HG03097 (cell line): Measurements from ENCODE around the gene ACSBG1.
"Not testable (repeated sequence)": the region's sequence is repeated elsewhere in the genome, so short reads cannot be mapped to it uniquely, and the experiment has no call there.

Source experiments
- ATAC-seq: cut with Tn5 transposase; IDR thresholded peaks from one replicate; pipeline ENCODE4 v1.9.1; 2021; ENCODE audit not compliant: unreplicated experiment, low FRiP score

Gene ACSBG1

DNA sequence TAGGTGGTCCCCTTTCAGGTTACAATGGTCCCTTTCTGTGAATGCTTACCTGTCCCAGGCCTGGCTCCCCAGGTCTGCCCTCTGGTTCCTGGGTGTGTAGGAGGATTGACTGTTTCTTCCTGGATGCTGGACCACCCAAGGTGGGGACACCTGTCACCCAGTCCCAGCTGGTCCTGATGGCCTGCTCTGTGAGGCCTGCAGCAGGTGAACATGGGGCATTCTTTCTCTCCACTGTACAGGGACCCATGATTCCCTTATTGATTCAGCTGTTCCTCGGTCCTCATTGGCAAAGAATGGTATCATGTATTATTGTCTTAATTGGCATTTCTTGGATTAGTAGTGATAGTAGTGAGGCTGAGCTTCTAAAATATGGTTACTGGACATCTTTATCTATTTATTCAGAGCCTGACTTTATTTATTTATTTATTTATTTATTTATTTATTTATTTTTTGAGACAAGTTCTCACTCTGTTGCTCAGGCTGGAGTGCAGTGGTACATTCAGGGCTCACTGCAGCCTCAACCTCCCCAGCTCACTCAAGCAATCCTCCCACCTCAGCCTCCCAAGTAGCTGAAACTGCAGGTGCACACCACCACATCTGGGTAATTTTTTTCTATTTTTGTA is 21.2 kb upstream of the ACSBG1 start:
- ATAC-seq: no peak

DNA sequence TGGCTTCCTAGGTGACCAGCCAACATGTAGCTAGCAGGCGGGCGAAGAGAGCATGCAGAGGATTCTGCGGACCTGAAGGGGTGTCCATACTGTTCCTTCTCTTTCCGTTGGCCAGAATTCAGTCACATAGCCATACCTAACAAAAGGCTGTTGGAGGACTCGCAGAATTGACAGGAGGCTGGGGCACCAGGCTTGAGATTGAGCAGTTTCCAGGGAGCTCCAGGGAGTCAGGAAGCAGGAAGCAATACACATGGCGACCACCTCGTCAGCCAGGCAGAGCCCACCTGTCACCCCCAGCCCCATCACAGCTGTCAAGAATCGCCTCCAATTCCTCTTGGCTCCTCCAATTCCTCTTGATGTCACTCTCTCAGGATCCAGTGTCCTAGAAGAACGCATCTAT is 16.8 kb upstream of the ACSBG1 start:
- ATAC-seq: no peak

DNA sequence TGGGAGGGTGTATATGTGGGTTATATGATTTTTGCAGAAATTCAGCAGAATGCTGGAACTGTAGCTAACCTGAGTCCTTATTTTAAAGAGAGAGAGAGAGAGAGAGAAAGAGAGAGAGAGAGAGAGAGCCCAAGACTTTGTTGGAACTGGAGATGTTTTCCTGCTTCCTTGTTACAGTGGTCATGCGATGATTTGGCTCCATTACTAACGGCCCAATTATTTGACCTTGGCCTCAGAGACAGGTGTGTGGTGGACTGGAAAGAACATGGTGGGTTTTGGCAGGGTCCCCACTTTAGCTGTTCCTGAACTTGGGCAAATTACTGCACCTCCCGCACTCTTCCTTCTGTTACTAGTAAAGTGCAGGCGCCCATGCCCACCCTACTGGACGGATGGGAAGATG is 14.8 kb upstream of the ACSBG1 start:
- no peak for ATAC-seq

DNA sequence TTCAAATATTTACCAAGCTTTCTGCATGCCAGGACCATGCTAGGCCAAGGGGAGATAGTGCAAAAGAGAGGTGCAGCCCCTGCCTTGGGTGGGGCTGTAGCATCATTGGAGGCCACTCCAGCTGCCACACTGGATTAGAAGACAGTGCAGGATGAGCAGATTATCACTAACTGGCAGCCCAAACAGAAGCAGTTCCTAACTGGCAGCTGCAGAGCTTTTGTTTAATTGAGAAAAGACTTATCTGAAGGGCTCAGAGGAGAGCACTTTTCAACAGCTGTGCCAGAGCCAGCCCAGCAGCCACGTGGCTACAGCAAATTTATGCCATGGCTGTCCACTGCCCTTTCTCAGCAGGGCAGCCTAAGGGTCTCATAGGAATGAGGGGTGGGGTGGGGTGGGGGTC is 13.5 kb upstream of the ACSBG1 start:
- ATAC-seq: no peak

DNA sequence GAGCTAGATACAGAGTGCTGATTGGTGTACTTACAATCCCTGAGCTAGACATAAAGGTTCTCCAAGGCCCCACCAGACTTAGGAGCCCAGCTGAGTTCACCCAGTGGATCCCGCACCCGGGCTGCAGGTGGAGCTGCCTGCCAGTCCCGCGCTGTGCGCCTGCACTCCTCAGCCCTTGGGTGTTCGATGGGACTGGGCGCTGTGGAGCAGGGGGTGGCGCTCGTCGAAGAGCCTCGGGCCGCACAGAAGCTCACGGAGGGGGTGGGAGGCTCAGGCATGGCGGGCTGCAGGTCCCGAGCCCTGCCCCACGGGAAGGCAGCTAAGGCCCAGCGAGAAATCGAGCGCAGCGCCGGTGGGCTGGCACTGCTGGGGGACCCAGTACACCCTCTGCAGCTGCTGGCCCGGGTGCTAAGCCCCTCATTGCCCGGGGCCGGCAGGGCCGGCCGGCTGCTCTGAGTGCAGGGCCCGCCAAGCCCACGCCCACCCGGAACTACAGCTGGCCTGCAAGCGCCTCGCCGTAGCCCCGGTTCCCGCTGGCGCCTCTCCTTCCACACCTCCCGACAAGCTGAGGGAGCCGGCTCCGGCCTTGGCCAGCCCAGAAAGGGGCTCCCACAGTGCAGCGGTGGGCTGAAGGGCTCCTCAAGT is 11.7 kb upstream of the ACSBG1 start:
- not testable (repeated sequence) for ATAC-seq

DNA sequence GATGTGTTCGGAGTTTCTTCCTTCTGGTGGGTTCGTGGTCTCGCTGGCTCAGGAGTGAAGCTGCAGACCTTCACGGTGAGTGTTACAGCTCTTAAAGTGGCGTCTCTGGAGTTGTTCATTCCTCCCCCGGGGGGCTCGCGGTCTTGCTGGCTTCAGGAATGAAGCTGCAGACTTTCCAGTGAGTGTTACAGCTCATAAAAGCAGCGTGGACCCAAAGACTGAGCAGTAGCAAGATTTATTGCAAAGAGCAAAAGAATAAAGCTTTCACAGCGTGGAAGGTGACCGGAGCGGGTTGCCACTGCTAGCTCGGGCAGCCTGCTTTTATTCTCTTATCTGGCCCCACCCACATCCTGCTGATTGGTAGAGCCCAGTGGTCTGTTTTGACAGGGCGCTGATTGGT is 11.0 kb upstream of the ACSBG1 start:
- ATAC-seq: not testable (repeated sequence)

DNA sequence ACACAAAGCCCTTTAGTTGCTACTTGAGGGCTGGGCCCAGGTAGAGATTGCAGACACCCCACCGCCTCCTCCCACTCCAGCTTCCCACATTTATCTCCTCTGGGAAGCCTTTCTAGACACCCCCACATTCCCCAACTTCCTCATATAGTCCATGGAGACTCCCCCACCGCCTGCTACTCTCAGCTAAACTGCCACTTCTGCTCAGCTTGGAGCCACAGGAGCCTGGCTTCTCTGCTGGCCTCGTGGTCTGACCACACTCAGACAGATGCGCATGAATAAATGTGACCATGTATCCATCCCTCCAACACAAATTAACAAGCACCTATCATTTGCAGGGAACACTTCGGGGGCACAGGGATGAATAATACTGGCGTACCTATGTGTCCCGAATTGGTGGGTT is 10.5 kb upstream of the ACSBG1 start:
- no peak for ATAC-seq

DNA sequence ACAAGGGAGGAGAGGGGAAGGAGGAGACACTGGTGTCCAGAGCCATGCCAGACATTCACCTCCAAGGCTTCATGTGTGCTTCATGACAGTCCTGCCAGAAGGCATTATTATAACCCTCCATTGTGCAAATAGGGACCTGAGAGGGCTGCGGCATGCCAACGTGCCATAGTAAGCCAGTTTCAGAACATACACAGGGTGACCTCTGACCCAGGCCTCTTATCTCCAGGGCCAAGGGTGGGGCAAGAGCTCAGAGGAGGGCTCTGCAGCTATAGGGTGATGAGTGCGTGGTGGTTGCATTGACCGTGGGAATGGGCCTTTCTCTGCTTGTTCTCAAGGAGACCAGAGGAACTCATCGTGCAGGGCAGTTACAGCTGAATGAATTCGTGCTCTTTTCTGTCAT is 9.7 kb upstream of the ACSBG1 start:
- no peak for ATAC-seq

DNA sequence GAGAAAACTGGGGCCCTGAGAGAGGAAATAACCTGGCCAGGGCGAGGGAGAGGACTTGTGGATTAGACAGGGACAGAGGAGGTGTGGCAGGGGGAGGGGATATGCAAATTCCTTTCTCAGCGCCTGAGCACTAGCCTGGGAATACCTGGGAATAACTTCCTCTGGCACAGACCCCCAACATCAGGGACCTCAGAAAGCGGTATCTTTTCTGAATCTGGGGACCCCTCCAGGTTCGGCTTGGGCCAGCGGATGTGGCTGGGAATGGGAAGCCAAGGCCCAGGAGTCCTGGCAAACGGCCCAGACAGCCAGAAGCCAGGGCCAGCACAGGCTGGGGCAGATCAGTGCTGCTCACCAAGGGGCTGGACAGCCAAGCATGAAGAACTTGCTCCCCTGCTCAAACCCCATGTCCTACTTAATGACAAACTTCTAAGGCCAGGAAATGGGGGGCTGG is 9.2 kb upstream of the ACSBG1 start:
- no peak for ATAC-seq

DNA sequence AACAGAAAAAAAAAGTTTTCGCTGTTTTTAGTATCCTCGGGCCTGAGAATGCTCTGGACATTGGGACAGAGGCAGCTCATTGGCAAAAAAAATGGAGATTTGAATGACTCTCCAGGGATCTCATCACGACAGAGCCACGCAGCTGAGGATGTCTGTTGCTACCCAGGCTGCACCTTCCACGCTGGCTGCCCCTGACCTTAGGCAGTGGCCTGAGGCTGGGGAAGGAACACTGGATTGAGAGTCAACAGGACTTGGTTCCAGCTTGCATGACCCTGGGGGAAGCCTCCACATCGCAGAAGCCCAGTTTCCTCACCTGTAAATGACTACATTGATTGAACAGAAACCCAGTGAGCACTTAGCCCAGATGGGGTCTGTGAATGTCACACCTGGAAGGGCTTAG is 8.7 kb upstream of the ACSBG1 start:
- ATAC-seq: no peak

DNA sequence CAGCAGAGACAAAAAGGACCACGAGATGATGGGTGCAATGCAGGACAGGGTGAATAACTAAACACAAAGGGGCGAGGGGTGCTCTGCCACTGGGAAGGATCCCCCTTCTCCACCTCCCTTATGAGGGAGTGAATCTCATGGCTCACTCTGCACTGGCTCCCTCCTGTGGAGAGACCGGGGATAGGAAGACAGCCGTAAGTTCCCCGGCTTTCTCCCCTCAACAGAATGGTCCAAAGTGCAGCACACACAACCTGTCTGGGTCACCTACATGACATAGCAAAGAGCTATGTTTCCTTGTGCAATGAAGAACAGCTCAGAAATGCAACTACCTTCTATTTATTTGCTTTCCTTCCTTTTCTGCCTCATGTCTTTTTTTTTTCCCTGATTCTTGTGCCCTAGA is 7.8 kb upstream of the ACSBG1 start:
- ATAC-seq: no peak

DNA sequence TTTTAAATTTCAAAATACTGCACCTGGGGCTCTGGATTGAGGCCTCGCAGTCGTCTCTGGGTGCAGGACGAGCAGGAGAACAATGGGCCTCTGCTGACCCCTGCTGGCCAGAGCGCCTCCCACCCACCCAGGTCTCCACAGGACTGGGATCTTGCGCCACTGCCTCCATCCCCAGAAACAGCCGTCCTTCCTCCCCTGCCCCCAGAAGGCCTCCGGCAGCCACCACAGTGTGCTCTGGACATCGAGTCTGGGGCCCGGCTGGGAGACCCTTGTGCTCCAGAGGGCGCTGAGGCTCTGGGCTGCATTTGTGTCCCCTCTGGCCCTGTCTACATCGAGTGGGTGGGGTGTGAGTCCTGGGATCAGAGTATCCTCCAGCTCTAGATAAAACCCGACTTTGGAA is 6.7 kb upstream of the ACSBG1 start:
- ATAC-seq: no peak

DNA sequence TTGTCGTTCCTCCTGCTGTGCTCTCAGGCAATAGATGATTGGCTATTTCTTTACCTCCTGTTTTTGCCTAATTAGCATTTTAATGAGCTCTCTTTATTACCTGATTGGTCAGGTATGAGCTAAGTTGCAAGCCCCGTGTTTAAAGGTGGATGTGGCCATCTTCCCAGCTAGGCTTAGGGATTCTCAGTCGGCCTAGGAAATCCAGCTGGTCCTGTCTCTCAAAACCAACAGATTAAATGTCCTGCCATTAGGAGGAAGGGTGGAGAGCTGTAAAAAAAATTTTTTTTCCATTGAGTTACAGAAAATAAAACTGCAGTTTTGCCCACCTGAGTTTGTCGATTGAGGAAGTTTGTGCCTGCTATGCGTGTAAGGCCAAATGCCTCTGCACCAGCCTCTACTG is 5.4 kb upstream of the ACSBG1 start:
- no peak for ATAC-seq

DNA sequence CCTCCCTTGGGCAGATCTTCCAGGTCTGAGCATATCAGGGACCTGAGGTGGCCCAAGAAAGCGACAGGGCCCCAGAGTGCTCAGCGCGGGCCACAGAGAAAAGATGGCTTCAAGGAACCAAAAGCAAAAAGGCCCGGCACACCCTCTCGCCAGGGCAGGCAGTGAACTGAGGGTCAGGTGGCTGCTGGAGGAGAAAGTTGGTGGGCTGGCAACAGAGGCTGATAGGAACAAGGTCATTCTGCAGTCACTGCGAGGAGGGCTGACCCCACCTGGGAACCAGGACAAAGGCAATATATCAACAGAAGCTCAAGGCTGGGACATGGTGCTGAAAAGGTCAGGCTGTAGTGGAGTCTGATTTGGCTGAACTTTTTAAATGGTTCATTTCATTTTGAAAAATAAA is 2.8 kb upstream of the ACSBG1 start:
- ATAC-seq: no peak

DNA sequence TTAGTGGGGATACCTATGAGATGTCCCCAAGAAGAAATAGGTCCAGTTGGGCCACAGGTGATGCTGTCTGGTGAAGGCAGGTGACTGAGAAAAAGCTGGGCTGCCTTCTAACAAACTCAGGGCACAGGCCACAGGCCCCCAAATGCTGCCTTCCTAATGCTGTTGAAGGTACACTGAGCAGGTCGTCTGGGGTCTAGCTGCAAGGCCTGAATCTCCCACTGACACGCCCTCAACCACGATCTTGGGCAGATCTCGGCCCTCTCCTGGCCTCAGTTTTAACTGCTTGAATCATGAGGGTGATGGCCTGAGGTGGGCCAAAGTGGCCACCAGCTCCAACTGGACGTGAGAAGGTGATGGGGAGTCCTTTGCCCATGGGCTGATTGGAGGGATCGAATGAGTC is 2.1 kb upstream of the ACSBG1 start:
- ATAC-seq: no peak

DNA sequence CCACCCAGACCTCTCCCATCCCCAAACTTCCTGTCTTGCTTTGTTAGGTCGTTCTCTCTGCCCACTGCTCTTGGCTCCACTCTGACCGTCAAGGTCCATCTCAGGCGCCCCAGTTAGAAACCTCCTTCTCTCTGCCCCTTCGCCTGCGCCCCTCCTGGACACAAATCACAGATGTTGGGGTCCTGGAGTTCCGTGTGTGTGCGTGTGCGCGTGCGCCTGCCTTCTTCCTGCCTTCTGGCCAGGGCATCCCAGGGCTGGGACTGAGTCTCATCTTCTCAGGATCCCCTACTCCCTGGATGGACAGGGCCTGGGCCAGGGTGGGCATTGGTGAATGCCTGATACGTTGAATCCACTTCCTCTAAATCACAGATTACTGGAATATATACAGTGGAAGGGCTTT is 869 bp downstream of the ACSBG1 start:
- ATAC-seq: no peak

DNA sequence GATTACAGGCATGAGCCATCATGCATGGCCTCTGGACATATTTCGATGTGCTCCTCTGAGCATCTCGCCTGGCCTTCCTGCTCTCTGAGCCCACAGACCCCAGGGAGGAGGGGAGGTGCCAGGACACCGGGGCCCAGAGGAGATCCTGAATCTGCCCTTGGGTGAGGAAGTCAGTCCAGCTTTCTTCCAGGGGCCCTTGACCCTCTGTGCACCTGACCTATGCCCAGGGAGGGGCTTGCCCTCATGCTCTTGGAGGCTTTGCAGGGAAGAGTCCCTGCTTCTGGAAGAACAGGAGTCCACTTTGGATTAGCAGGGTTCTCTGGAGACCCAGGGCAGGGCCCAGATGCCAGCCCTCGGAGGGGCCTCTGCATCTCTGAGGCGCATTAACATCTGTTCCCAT is 1.4 kb downstream of the ACSBG1 start:
- ATAC-seq: no peak

DNA sequence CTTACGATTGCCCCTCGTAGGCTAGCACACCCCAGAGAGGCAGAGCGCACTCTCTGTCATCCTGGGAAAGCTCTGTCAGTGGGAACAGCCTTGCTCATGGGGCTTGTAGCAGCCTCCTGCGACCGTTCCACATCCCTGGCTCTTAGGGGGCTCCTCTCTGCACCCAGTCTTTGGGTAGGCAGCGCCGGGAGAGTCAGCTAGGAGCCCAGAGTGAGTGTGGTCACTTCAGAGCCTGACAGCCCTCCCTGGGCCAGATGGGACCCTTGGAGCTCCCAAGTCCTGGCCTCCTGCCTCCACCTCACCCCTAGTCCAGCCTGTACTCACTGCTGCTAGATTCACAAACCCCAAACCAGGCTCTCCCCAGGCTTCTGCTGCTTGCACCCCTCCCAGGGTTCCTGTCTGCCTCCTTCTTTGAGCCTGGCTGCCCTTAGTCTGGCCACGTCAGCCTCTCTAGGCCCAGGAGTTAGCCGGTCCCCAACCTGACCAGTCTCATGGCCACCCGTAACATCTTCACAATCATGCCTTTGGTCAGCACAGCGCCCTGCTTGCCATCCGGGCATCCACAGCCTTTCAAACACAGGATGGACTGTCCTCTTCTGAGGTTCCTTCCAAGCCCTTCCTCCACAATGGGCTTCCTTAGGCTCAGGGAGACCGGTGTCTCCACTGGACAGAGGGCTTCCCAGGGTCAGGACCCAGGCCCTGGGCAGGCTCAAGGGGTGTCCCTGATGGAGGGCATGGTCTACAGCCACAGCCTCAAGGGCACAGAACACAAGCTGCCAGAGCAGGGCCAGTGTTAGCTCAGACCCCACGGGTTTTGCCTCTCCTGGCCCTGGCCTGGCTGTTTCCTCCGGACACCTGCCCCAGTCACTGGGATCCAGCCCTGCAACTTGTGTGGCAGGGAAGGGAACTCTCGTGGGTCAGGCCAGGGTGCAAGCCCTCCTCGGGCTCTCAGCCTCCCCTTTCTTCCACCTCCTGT is 4.6 kb downstream of the ACSBG1 start:
- no peak for ATAC-seq

DNA sequence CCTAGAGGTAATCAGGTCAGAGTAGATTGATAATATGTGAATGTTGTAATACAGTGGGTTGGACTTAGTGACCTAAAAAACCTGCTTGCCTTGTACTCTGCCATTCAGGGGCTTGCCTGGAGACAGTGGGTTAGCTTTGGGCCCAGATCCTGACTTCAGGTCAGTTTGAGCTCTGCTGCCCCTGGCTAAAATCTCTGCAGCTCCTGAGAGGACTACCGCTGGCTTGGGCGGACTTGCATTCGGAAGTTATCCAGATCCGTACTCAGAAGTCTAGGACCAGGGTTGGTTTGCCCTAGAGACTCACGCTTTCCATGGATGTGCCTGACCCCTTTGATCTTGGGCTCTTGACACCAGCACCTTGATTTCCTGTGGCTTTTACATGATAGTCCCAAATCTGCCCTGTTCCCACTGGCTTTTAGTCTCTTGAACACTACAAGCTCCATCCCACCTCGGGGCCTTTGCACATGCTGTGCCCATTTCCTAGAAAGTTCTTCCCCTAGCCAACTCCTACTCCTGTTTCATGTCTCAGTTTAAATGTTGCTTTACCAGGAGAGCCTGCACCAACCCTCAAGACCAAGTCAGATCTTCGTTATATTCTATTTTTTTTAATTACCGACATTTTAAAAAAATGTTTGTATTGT is 5.9 kb downstream of the ACSBG1 start:
- ATAC-seq: no peak

DNA sequence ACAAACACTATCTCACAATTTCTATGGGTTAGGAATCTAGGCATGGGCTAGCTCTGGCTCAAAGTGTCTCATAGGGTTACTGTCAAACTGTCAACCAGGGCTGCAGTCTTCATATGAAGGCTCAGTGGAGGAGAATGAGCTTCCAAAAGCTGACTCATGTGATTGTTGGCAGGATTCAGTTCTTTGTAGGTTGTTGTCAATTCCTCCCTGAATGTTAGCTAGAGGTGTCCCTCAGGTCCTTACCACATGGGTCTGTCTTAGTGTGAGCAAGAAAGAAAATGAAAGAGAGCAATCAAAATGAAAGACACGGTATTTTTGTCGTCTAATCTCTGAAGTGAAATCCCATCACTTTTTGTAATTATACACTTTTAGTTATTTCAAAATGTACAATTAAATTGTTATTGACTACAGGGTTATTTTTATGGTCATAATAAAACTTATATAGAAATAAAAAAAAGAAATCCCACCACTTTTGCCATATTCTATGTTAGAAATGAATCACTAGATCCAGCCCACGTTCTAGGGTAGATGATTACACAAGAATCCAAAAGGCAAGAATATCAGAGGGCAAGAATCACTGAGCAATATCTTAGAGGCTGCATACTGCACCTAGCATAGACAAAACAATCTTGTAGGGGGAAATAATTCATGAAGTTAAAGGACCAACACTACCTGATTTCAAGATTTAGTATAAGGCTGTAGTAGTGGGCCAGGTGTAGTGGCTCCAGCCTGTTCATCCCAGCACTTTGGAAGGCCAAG is 8.4 kb downstream of the ACSBG1 start:
- no peak for ATAC-seq
